Hair follicular keratinocyte (primary cell): ENCODE results near the gene TBC1D9. TPM values are rescaled to one million over a fixed set of nuclear protein-coding genes. Genes with fewer than 3 reads are reported as not detected.

ENCODE experiments used
- total RNA-seq: library from RNA; depleted of rRNA; stranded (reverse); fragments of >200 nt; gene quantifications from 2 replicates; pipeline ENCODE4 v1.2.3, GENCODE V29; 2015

TBC1D9 gene
- 10.0 and 12.2 TPM in 2 replicates for total RNA-seq

GRCh38 chr4:140756319-140757231, at the start of gene TBC1D9:
TBC1D9 (minus strand) TSS chr4:140756385; CDS start chr4:140756045, 340 bp downstream.

Other genes starting within 250 kb of the TBC1D9 start
- 17.6 and 18.5 TPM in 2 replicates for gene ELMOD2, start 232.2 kb downstream of the TBC1D9 start, total RNA-seq
- not detected in 2 replicates for gene UCP1, start 187.4 kb downstream of the TBC1D9 start, total RNA-seq